ENCODE data around the gene PDPK1. TPM values are rescaled to one million over a fixed set of nuclear protein-coding genes. Genes with fewer than 3 reads are reported as not detected.

The PDPK1 gene
- total RNA-seq, 1 experiment from 2014 or later = 10.1 TPM

DNA sequence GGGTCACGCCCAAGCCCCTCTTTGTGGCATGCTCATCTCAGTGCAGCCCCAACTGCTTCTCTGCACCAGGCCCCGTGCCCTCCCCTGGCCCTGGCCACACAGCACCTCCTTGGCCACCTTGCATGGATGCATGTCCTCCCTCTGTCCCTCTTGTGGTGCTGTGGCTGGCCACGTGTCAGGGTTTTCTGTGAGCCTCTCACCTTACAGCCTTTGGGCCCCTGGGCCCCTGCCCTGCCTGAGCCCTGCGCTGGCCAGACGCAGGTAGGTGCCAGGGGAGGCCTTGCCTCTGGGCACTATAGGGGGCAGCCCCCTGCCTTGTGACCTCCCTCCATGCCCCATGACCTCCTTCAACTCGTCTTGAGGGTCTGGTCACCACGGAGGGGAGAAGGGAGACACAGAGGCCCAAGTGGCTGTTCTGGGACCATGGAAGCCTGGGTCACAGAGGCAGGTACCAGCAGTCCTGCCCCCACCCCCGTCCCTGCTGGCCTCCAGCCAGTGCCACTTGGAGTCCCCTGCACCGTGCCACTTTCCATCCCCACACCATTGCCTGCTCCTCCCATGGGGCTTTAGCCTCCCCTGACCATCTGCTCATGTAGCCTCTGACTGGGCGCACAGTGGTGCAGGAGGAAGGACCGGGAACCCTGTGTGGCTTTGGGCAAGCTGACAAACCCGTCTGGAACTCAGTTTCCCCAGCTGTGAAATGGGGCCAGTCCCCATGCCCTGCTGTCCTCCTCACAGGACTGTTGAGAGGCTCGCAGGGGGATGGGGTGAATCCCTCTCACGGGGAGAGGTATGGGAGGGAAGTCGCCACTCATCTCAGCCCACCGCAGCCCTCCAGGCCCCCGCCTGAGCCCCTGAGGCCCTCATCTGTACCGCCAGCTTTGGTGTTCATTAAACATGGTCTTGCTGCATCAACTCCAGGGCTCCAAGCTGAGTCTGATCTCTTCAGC lies 35.6 kb upstream of the PDPK1 start:
- in situ Hi-C loops (cut with HindIII; ENCODE audit: low pct_unique_long_range_greater_than_20kb, low sequenced_read_pairs) = loop anchor here (25.0 kb wide), 1 partner anchor 465 kb away; the partner anchor contains the start of genes NHERF2, NTHL1 and TSC2
- DNase-seq (ENCODE audit: low read depth) = no peak

DNA sequence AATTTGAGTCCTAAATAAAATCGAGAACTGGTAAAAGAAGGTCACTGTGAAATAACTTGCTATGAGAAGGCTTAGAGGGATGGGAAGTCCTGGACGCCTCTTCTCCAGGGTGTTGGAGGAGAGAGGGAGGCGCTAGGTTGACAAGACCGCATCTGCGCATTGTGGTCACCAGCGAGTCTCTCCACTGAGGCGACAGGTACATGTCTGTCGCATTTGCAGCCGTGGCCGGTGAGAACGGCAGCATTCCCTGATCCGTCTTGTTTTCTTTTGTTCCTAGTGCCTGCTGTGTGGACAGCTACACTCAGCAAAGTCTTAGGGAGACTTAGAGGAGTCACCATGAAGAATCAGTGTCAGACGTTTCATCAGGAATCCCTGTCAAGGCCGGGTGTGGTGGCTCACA lies 32.1 kb upstream of the PDPK1 start:
- in situ Hi-C loops (cut with HindIII; ENCODE audit: low pct_unique_long_range_greater_than_20kb, low sequenced_read_pairs) = loop anchor here (25.0 kb wide), 1 partner anchor 468 kb away; the partner anchor contains the start of genes NHERF2, NTHL1 and TSC2
- DNase-seq (ENCODE audit: low read depth) = no peak

DNA sequence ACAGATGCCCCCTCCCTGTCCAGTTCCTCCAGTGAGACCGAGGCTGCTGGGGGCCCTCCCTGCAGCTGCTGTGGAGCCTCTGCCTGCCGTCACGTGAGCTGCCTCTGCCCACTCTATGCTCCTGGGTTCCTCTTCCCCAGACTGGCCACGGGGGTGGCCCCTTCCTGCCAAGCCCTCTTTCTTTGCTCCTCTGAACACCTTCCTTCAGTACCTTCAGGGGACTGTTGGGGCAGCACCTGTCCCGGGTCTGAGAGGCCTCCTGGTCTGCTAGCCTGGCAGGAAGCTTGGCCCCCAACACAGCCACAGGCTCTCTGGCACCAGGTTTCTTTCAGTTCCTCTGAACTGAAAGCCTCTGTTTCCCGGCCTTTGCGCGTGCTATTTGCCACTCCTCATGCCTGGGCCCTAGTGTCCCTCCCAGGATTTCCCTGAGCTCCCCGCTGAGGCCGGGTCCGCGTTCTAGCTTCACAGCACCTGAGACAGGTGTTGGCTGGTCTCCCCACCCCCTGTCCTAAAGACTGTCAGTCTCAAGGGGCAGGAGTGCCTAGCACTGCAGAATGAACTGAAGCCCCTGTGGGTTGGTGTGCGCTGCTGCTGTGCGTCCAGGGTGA lies 30.7 kb upstream of the PDPK1 start:
- in situ Hi-C loops (cut with HindIII; ENCODE audit: low pct_unique_long_range_greater_than_20kb, low sequenced_read_pairs) = loop anchor here (25.0 kb wide), 1 partner anchor 470 kb away; the partner anchor contains the start of genes NHERF2, NTHL1 and TSC2
- DNase-seq (ENCODE audit: low read depth) = no peak

DNA sequence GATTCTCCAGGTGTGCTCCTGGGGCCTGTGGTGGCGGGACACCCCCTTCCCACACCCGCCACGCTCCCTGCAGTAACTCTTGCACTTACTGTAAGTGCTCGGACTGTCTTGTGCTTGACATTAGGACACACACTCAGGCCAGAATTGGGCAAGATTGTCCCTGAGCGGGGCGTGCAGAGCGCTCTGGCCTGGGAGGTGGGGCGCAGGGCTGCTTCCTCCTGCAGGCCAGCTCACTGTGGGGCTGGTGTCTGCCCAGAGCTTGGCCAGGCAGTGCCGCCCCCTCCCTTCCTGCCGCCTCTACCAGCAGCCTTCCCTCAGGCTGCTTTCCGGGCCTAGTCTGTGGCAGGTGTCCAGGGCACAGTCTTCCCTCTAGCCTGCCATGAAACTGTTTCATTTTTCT lies 30.2 kb upstream of the PDPK1 start:
- in situ Hi-C loops (cut with HindIII; ENCODE audit: low pct_unique_long_range_greater_than_20kb, low sequenced_read_pairs) = loop anchor here (25.0 kb wide), 1 partner anchor 470 kb away; the partner anchor contains the start of genes NHERF2, NTHL1 and TSC2
- no peak for DNase-seq (ENCODE audit: low read depth)

DNA sequence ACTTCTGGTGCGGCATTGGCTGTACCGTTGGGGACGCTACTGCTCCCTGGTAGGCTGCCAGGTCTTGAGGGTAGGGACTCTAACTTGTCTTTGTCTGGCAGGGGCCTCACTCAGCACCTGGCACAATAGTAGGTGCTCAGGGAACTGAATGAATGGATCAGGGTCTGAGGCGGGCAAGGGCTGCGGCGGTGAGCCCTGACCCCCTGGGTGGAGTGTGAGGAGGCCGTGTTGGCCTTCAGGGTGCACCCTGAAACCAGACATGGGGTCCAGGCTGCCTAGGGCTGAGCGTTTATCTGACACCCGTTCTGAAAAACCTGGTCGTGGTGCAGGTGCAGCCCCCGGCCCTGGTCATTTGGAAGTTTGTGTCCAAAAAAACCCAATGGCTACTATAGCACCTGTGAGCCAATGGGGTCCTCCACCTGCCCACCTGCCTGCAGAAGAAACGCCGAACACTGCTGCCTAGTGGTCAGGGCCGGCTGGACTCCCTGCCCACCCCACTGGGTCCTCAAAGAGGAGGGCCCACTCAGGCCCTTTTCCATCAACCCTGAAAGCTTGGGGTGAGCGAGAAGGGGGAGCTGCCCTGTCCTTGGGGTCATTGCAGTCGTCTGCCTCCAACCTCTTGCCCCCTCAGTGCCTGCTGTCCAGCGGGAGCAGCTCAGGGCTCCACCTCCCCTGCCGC lies 29.0 kb upstream of the PDPK1 start:
- no peak for DNase-seq (ENCODE audit: low read depth)
- in situ Hi-C loops (cut with HindIII; ENCODE audit: low pct_unique_long_range_greater_than_20kb, low sequenced_read_pairs) = loop anchor here (25.0 kb wide), 1 partner anchor 472 kb away; the partner anchor contains the start of genes NHERF2, NTHL1 and TSC2

DNA sequence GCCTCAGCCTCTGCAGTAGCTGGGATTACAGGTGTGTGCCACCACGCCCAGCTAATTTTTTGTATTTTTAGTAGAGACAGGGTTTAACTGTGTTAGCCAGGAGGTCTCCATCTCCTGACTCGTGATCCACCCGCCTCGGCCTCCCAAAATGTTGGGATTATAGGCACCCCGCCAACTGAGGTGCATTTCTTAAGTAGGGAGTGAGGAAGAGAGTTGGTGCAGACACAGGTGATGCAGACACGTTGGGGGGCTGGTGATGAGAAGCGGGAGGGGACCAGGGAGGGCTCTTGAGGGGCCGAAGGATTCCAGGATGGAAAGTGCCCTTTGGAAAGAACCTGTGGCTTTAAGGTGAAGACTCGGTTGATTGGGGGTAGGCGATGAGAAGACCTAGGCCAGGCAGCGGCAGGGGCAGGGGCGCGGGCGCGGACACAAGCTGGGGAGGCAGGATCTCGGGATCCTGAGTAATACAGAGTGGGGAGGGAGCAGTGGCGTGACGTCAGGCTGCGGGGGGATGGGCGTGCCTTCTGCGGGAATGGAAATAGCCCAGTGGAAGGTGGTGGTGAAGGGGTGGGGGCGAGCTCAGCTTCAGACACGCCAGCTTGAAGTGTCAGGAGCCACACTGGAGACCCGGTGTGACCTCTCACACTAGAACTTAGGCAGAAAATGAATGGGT lies 26.6 kb upstream of the PDPK1 start:
- in situ Hi-C loops (cut with HindIII; ENCODE audit: low pct_unique_long_range_greater_than_20kb, low sequenced_read_pairs) = loop anchor here (25.0 kb wide), 1 partner anchor 474 kb away; the partner anchor contains the start of genes NHERF2, NTHL1 and TSC2
- peak; percentile 85 for DNase-seq (ENCODE audit: low read depth)

DNA sequence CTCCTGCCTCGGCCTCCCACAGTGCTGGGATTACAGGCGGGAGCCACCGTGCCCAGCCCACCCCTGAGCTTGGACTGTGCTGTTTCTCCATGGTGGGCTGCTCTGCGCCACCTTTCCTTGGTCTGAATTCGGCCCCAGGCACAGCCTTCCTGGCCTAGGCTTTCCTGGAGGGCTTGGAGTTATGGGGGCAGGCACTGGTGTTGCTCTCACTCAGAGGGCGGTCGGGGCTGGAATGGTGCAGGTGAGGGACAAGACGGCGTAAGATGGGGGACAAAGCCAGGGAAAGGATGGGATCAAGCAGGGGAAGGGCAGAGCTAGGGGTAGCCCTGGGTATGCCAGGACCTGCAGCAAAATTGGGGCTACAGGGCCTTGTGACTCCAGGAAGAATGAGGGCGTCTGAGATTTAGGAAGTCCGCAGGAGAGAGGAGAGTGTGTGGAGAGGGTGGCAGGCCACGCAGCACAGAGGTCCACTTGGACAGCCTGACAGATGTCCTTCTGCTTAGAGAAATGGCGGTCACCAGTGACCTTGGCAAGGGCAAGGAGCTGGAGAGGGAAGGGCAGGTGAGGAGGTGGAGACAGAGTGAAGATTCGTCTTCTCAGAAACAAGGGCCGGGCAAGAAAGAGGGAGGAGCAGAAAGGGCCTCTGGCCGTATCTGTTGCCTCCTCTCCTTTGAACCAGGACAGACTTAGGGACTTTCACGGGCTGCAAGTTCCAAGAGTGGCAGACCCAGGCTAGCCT lies 25.7 kb upstream of the PDPK1 start:
- in situ Hi-C loops (cut with HindIII; ENCODE audit: low pct_unique_long_range_greater_than_20kb, low sequenced_read_pairs) = loop anchor here (25.0 kb wide), 1 partner anchor 475 kb away; the partner anchor contains the start of genes NHERF2, NTHL1 and TSC2
- no peak for DNase-seq (ENCODE audit: low read depth)

DNA sequence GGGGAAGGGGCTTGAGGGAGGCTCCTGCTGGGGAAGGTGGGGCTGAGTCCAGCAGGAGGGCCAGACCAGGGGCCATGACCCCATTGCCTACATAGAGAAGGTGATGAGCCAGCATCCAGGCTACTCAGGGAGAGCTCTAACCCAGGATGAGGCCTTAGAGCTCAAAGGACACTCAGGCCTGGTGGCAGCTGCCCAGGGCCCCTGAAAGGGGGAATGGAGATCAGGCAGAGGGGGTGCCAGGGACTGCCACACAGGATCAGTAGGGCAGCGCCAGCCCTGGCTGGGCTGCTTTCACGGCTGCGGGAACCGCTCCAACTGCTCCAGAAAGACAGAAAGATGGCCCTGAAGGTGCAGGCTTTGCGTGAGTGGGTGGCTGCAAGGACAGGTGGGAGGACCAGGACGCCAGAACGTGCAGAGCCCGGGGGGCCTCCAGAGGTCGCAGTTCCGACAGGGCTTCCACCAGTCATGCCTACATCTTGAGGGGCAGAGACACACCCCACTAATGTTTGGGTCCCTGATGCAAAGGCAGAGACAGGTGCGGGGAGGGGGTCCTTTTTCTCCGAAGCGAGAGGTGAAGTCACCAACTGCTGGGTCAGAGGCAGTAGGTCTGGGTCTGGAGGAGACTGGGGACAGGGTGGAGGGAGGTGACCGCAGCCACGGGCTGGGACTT lies 25.0 kb upstream of the PDPK1 start:
- no peak for DNase-seq (ENCODE audit: low read depth)
- in situ Hi-C loops (cut with HindIII; ENCODE audit: low pct_unique_long_range_greater_than_20kb, low sequenced_read_pairs) = loop anchor here (25.0 kb wide), 1 partner anchor 476 kb away; the partner anchor contains the start of genes NHERF2, NTHL1 and TSC2

DNA sequence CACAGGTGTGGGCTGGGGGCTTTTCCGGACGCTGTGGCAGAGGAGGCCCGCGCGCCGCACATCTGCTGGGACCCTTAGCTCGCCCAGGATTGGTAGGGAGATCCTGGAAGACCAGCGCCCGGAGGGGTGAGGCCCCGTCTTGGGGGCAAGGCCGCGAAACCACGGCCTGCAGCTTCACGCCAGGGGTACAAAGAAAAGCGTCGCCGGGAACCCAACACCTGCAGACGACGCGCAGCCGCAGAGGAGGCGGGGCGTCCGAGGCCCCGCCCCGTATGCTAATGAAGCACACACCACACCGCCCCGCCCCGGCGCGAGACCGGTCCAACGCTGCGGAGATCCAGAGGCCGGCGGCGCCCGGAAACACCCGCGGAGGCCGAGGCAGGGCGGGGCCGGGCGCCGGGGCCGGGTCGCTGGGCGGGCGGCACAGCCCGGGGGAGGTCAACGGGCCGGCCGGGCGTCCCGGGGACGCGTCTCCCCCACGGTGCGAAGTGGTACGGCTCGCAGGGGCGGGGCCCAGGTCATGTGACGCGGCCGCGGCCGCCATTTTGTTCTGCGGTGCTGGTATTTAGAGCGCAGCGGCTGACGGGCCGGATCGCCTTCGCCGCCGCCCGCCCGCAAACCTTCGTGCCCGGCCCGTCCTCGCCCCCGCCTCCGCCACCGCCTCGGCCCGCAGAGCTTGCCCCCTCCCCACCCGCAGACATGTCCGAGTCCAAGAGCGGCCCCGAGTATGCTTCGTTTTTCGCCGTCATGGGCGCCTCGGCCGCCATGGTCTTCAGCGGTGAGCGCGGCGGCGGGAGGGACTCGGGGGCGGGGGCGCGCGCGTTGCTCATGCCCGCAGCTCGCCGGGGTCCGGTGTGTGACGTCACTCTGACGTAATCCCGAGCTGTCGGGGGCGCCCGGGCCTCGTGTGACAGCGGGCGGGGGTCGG lies 24.2 kb upstream of the PDPK1 start, which contains the start of gene ATP6V0C:
ATP6V0C (plus strand) TSS at position 548 of the 928 bp plus-strand sequence; CDS start at position 700, 152 bp downstream.
- peak; percentile 97 for DNase-seq (ENCODE audit: low read depth)
- in situ Hi-C loops (cut with HindIII; ENCODE audit: low pct_unique_long_range_greater_than_20kb, low sequenced_read_pairs) = loop anchor here (25.0 kb wide), 1 partner anchor 476 kb away; the partner anchor contains the start of genes NHERF2, NTHL1 and TSC2

DNA sequence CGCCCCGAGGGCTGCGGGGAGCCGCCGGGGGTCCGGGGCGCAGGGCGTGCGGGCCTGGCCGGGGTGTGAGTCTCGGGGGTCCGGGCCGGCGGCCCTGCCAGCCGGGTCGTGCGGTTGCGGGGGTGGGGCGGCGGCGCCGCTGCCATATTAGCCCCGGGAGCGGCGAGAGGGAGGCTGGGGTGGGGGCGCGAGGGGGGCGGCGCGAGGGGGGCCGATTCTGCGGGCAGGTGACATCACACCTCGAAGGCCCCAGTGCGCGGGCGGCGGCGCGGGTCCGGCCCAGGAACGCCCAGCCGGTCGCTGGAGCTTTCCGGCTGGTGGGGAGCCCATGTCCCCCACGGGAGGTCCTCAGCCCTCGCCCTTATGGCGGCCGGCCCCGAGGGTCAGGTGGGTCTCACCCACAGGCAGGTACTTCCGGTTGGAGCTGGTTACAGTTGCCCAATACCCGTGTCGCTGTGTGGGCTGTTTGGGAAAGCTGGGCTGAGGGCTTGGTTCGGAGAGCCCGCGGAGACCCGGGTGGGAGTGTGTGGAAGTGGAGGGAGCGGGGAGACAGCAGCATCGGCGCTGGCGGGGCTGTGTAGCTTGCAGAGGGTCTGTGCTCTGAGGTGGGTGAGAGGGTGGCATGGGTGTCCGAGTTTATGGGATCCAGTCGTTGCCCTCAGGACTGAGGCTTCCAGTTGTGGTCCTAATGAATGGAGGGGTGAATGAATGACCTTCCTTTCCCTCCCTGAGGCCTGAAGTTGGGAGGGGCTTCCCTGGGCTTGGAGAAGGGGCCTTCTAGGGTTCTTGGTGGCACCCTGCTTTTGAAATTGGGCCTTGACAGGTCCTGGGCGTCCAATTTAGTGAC lies 23.3 kb upstream of the PDPK1 start:
- DNase-seq (ENCODE audit: low read depth) = no peak
- in situ Hi-C loops (cut with HindIII; ENCODE audit: low pct_unique_long_range_greater_than_20kb, low sequenced_read_pairs) = loop anchor here (25.0 kb wide), 1 partner anchor 477 kb away; the partner anchor contains the start of genes NHERF2, NTHL1 and TSC2

DNA sequence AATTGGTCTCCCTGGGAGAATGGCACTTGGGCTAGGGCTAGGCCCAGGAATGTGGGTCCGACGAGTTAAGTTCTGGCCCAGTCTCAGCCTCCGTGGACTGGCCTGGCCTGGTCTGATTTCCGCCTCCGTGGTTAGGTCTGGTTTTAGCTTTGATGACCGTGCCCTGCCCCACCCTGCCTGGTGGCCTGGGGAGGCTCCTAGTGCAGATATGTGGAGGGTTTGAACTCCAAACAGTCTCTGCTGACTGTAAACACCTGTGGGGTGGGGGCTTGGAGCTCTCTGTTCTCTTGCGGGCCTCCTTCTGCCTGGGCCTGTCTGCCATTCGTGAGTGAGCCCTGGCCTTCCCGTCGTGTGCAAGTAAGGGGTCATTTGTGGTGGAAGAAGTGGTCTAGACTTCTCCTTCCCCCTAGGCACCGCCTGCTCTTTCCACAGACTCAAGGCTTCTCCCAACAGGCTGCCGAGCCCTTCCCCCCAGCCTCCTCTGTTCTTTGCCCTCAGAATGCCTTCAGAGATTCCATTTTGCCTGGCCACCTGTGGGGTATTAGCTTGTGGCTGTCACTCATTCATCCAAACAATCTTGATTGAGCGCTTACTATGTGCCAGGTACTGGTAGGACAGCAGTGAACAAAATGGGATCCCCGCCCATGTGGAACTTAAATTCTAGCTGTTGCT lies 22.5 kb upstream of the PDPK1 start:
- no peak for DNase-seq (ENCODE audit: low read depth)
- in situ Hi-C loops (cut with HindIII; ENCODE audit: low pct_unique_long_range_greater_than_20kb, low sequenced_read_pairs) = loop anchor here (25.0 kb wide), 1 partner anchor 478 kb away; the partner anchor contains the start of genes NHERF2, NTHL1 and TSC2

DNA sequence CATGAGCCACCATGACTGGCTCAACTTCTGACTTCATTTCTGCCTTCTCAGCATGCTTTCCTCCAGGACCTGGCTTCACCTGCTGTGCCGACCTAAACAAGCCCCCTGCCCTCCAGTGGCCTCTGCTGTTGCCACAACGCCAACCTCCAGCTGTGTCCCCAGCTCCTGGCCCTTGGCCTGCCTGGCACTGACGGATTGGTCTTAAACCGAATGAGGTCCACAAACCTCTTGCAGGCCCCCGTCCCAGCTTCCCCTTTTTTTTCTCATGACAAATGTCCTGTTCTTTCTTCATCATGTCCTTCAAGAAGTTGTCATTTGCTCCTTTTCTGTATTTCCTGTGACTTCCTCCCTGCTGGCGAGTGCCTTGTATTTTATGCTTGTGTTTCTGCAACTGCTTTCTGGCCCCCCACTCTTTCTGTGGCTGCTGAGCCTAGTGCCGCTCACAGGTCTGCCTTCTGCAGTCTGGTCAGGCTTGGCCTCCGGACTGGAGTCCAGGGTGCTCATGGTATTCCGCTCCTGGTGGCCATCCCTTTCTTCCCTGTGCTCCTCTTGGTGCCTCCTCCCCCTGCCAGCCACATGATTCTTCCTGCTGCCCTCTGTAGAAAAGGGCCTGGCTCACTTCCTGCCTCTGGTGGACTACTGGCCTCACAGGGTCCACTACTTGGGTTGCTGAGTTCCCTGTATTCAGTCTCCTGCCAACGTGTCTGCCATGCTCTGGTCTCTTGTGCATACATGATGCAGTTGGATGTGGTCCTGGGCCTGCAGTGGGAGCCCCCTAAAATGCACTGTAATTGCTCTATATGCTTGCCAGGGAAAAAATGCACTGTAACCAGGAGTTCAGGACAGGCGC lies 21.2 kb upstream of the PDPK1 start:
- in situ Hi-C loops (cut with HindIII; ENCODE audit: low pct_unique_long_range_greater_than_20kb, low sequenced_read_pairs) = loop anchor here (25.0 kb wide), 1 partner anchor 479 kb away; the partner anchor contains the start of genes NHERF2, NTHL1 and TSC2
- DNase-seq (ENCODE audit: low read depth) = no peak

All from Caki2 (cell line).